GM21515 (cell line): ENCODE results near the gene OPRD1.
"Not testable (repeated sequence)": the region's sequence is repeated elsewhere in the genome, so short reads cannot be mapped to it uniquely, and the experiment has no call there.

Source experiments
- ATAC-seq: cut with Tn5 transposase; IDR thresholded peaks from one replicate; pipeline ENCODE4 v1.9.1; 2021; ENCODE audit not compliant: unreplicated experiment

Gene OPRD1

GRCh38 chr1:28840928-28841544, 29.1 kb downstream of the OPRD1 start:
- no peak for ATAC-seq

- no peak for ATAC-seq
These were observed 34.0 kb downstream of the OPRD1 start for GRCh38 chr1:28845786-28846543.

- ATAC-seq = not testable (repeated sequence)
These were observed 35.2 kb downstream of the OPRD1 start for GRCh38 chr1:28847207-28847606.

- no peak for ATAC-seq
These were observed 36.4 kb downstream of the OPRD1 start for GRCh38 chr1:28848416-28848815.

- ATAC-seq = no peak
These were observed 41.2 kb downstream of the OPRD1 start for GRCh38 chr1:28853093-28853742.

- ATAC-seq = not testable (repeated sequence)
These were observed 42.4 kb downstream of the OPRD1 start for GRCh38 chr1:28854406-28854805.

GRCh38 chr1:28855046-28855445, 43.1 kb downstream of the OPRD1 start:
- no peak for ATAC-seq

- no peak for ATAC-seq
These were observed 43.5 kb downstream of the OPRD1 start for GRCh38 chr1:28855469-28855951.

- no peak for ATAC-seq
These were observed 44.0 kb downstream of the OPRD1 start for GRCh38 chr1:28855969-28856368.

- no peak for ATAC-seq
These were observed 48.5 kb downstream of the OPRD1 start for GRCh38 chr1:28860332-28861073.

- no peak for ATAC-seq
These were observed 50.8 kb downstream of the OPRD1 start for GRCh38 chr1:28862571-28863403.

- ATAC-seq = no peak
These were observed 52.7 kb downstream of the OPRD1 start for GRCh38 chr1:28864695-28865094.

GRCh38 chr1:28865997-28866650, 54.2 kb downstream of the OPRD1 start:
- ATAC-seq = no peak

- ATAC-seq = no peak
These were observed 55.9 kb downstream of the OPRD1 start for GRCh38 chr1:28867850-28868249.

- no peak for ATAC-seq
These were observed 58.0 kb downstream of the OPRD1 start for GRCh38 chr1:28869952-28870351.

- no peak for ATAC-seq
These were observed 59.8 kb downstream of the OPRD1 start for GRCh38 chr1:28871631-28872401.

GRCh38 chr1:28875134-28875533, 63.2 kb downstream of the OPRD1 start:
- not testable (repeated sequence) for ATAC-seq

- ATAC-seq = no peak
These were observed 65.3 kb downstream of the OPRD1 start for GRCh38 chr1:28877132-28877781.

GRCh38 chr1:28878796-28879195, 66.8 kb downstream of the OPRD1 start:
- ATAC-seq = no peak
